Right lung (tissue), 5 donors: ENCODE results near the gene HCFC2. TPM values are rescaled to one million over a fixed set of nuclear protein-coding genes. Genes with fewer than 3 reads are reported as not detected.

Experiments
- DNase-seq, 2 donors: peaks; one replicate each; pipeline ENCODE4 v3.0.0-alpha.2; 2013
- polyA plus RNA-seq, 5 donors: library from polyadenylated mRNA; unstranded; fragments of 120-200 nt; gene quantifications; one replicate each; pipeline versions ENCODE4 v1.2.1 to v1.2.3, GENCODE V29; 2013; ENCODE audit warnings: inconsistent platforms in 1 of 5, low replicate concordance in 1 of 5; ENCODE audit not compliant: insufficient read length in 5 of 5, insufficient read depth in 1 of 5

Gene HCFC2
- polyA plus RNA-seq, 5 donors, result 17.1 to 29.2 (median 23.0) TPM

GRCh38 chr12:104152685-104153241 lies 88.4 kb downstream of the HCFC2 start:
- no peak for DNase-seq

- DNase-seq, result no peak
These were observed 90.0 kb downstream of the HCFC2 start for GRCh38 chr12:104154286-104154685.

DNA sequence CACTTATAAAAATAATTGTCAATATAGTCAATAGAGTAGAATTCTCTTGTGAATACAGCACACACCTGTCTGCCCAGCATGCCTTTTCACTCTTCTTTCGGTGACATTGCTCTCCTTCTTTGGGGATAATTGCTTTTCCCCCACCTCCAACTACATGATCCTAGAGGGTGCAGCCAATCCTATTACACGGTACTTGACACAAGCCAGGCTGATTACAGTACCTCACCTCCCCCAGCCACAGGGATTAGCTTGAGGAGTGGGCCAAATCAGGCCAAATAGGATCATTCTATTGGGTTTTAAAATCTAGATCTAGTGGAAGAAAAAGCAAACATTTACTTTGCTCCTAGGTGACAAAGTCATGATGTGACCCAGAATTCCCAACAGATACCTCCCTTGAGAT lies 90.5 kb downstream of the HCFC2 start:
- DNase-seq, result no peak

Other genes starting within 250 kb of the HCFC2 start
- gene NT5DC3, start 223.3 kb upstream of the HCFC2 start, polyA plus RNA-seq, result 1 to 10 TPM; 4.5 to 7.7 (median 5.3) TPM
- 100 to 1,000 TPM; 664 to 884 (median 802) TPM for gene HSP90B1, start 134.1 kb upstream of the HCFC2 start, polyA plus RNA-seq
- gene TDG, start 98.7 kb upstream of the HCFC2 start, polyA plus RNA-seq, result 10 to 100 TPM; 40.4 to 62.4 (median 53.6) TPM
- gene GLT8D2, start 14.3 kb upstream of the HCFC2 start, polyA plus RNA-seq, result 10 to 100 TPM; 24.7 to 37.4 (median 29.5) TPM
- gene NFYB, start 73.7 kb downstream of the HCFC2 start, polyA plus RNA-seq, result 100 to 1,000 TPM in 2 of 5 donors, 10 to 100 TPM in 3; 60.8 to 111 (median 90.8) TPM
- 10 to 100 TPM; 51.0 to 77.5 (median 58.8) TPM for gene TXNRD1, start 151.2 kb downstream of the HCFC2 start, polyA plus RNA-seq
- 1 to 10 TPM; 6.0 to 6.7 (median 6.2) TPM for gene EID3, start 239.2 kb downstream of the HCFC2 start, polyA plus RNA-seq